ENCODE measurements around the gene FAAP24. TPM values are rescaled to one million over a fixed set of nuclear protein-coding genes. Genes with fewer than 3 reads are reported as not detected.

Gene FAAP24
- total RNA-seq, 2 donors from 2014 or later, result 4.6 to 5.4 TPM

- H3K27ac ChIP-seq (ENCODE audit: low read depth, low read length), result no peak overlapping the region
- no peak overlapping the region for H3K4me3 ChIP-seq (ENCODE audit: low read length)
- TF ChIP-seq, protein P1, sequence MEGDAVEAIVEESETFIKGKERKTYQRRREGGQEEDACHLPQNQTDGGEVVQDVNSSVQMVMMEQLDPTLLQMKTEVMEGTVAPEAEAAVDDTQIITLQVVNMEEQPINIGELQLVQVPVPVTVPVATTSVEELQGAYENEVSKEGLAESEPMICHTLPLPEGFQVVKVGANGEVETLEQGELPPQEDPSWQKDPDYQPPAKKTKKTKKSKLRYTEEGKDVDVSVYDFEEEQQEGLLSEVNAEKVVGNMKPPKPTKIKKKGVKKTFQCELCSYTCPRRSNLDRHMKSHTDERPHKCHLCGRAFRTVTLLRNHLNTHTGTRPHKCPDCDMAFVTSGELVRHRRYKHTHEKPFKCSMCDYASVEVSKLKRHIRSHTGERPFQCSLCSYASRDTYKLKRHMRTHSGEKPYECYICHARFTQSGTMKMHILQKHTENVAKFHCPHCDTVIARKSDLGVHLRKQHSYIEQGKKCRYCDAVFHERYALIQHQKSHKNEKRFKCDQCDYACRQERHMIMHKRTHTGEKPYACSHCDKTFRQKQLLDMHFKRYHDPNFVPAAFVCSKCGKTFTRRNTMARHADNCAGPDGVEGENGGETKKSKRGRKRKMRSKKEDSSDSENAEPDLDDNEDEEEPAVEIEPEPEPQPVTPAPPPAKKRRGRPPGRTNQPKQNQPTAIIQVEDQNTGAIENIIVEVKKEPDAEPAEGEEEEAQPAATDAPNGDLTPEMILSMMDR (conservative IDR thresholded peaks at IDR 0.05), result no peak
- peaks cover 10% of the 10 kb centered on the region for H3K9me3 ChIP-seq (ENCODE audit: control insufficient read depth, low read length)
- no peak overlapping the region for H3K4me3 Mint-ChIP-seq
- DNase-seq, result no peak
- 88 to 95% methylated on average over 7 to 8 of the region's 8 CpGs for WGBS, 2 experiments (ENCODE audit: insufficient coverage in 1 of 2, insufficient read length in 1 of 2)
- no peaks in the 10 kb centered on the region for H3K4me1 Mint-ChIP-seq
- H3K9ac ChIP-seq (ENCODE audit: extremely low read depth, low read length, poor library complexity, severe bottlenecking), result no peak overlapping the region
- H3K27me3 Mint-ChIP-seq (ENCODE audit: insufficient read depth), result no peaks in the 10 kb centered on the region
- H3K27me3 ChIP-seq (ENCODE audit: control insufficient read depth, insufficient read depth, low read length, poor library complexity, severe bottlenecking), result no peaks in the 10 kb centered on the region
- H3K36me3 Mint-ChIP-seq (ENCODE audit: low read depth), result peaks cover 55% of the 10 kb centered on the region
- no peaks in the 10 kb centered on the region for H3K4me1 ChIP-seq (ENCODE audit: control insufficient read depth, insufficient read depth, low read length)
- H3K36me3 ChIP-seq (ENCODE audit: control insufficient read depth, insufficient read depth, low read length), result peaks cover 60% of the 10 kb centered on the region
- H3K9me3 Mint-ChIP-seq, result peaks cover 6% of the 10 kb centered on the region
- H3K27ac Mint-ChIP-seq, result no peak overlapping the region
Measured at GRCh38 chr19:32930567-32930966, 41.5 kb upstream of the FAAP24 start.

GRCh38 chr19:32933571-32933970 is 38.5 kb upstream of the FAAP24 start:
- 96 to 100% methylated on average over 2 to 3 of the region's 3 CpGs for WGBS, 2 experiments (ENCODE audit: insufficient coverage in 1 of 2, insufficient read length in 1 of 2)
- peaks cover 58% of the 10 kb centered on the region for H3K36me3 ChIP-seq (ENCODE audit: control insufficient read depth, insufficient read depth, low read length)
- Mint-ChIP-seq H3K9me3 (peaks cover under 1% of the 10 kb centered on the region), H3K27me3 (ENCODE audit: insufficient read depth) (no peaks in the 10 kb centered on the region), H3K27ac (no peak overlapping the region), H3K36me3 (ENCODE audit: low read depth) (peaks cover 64% of the 10 kb centered on the region), H3K4me1 (no peaks in the 10 kb centered on the region), H3K4me3 (no peak overlapping the region)
- H3K27me3 ChIP-seq (ENCODE audit: control insufficient read depth, insufficient read depth, low read length, poor library complexity, severe bottlenecking), result no peaks in the 10 kb centered on the region
- no peak overlapping the region for H3K9ac ChIP-seq (ENCODE audit: extremely low read depth, low read length, poor library complexity, severe bottlenecking)
- H3K4me3 ChIP-seq (ENCODE audit: low read length), result no peak overlapping the region
- H3K9me3 ChIP-seq (ENCODE audit: control insufficient read depth, low read length), result peaks cover 5% of the 10 kb centered on the region
- H3K4me1 ChIP-seq (ENCODE audit: control insufficient read depth, insufficient read depth, low read length), result no peaks in the 10 kb centered on the region
- DNase-seq, result no peak
- no peak overlapping the region for H3K27ac ChIP-seq (ENCODE audit: low read depth, low read length)
- TF ChIP-seq, protein P1 (conservative IDR thresholded peaks at IDR 0.05), result no peak

GRCh38 chr19:32935629-32936028 is 36.4 kb upstream of the FAAP24 start:
- H3K4me1 ChIP-seq (ENCODE audit: control insufficient read depth, insufficient read depth, low read length), result no peaks in the 10 kb centered on the region

More at GRCh38 chr19:32935629-32936028, 36.4 kb upstream of the FAAP24 start:
- Histone ChIP-seq H3K27me3 (ENCODE audit: control insufficient read depth, insufficient read depth, low read length, poor library complexity, severe bottlenecking) (no peaks in the 10 kb centered on the region), H3K9me3 (ENCODE audit: control insufficient read depth, low read length) (no peaks in the 10 kb centered on the region), H3K4me3 (ENCODE audit: low read length) (no peak overlapping the region), H3K36me3 (ENCODE audit: control insufficient read depth, insufficient read depth, low read length) (peaks cover 38% of the 10 kb centered on the region), H3K27ac (ENCODE audit: low read depth, low read length) (no peak overlapping the region), H3K9ac (ENCODE audit: extremely low read depth, low read length, poor library complexity, severe bottlenecking) (no peak overlapping the region)
- Mint-ChIP-seq H3K9me3 (no peaks in the 10 kb centered on the region), H3K27ac (no peak overlapping the region), H3K4me3 (no peak overlapping the region), H3K27me3 (ENCODE audit: insufficient read depth) (no peaks in the 10 kb centered on the region), H3K4me1 (no peaks in the 10 kb centered on the region), H3K36me3 (ENCODE audit: low read depth) (peaks cover 52% of the 10 kb centered on the region)
- TF ChIP-seq, protein P1 (conservative IDR thresholded peaks at IDR 0.05), result no peak
- WGBS, 2 experiments (ENCODE audit: insufficient coverage in 1 of 2, insufficient read length in 1 of 2), result 94% methylated on average over 3 to 9 of the region's 9 CpGs
- no peak for DNase-seq

All from endodermal cell (in vitro differentiated cells).